ENCODE measurements around the gene CCNK.

The CCNK gene

GRCh38 chr14:99552572-99553216 lies 71.5 kb downstream of the CCNK start:
- Mint-ChIP-seq H3K36me3 (no peaks in the 10 kb centered on the region), H3K27ac (no peak overlapping the region), H3K9me3 (no peaks in the 10 kb centered on the region), H3K4me1 (peaks cover 24% of the 10 kb centered on the region), H3K4me3 (no peak overlapping the region)
- ATAC-seq (no peak), DNase-seq (ENCODE audit: low spot score in 2 of 2) (no peak)

- H3K4me1 Mint-ChIP-seq: peaks cover 24% of the 10 kb centered on the region
Measured at GRCh38 chr14:99554184-99554583, 73.0 kb downstream of the CCNK start.

GRCh38 chr14:99554757-99555531 lies 73.7 kb downstream of the CCNK start:
- Mint-ChIP-seq H3K36me3 (no peaks in the 10 kb centered on the region), H3K4me1 (peaks cover 23% of the 10 kb centered on the region), H3K27ac (peak overlapping the region; percentile 20), H3K9me3 (no peaks in the 10 kb centered on the region), H3K4me3 (no peak overlapping the region)
- no peak for DNase-seq (ENCODE audit: low spot score in 2 of 2)
- ATAC-seq: no peak

More at GRCh38 chr14:99554184-99554583, 73.0 kb downstream of the CCNK start:
- H3K36me3 Mint-ChIP-seq: no peaks in the 10 kb centered on the region
- H3K27ac Mint-ChIP-seq: no peak overlapping the region
- DNase-seq (ENCODE audit: low spot score in 2 of 2): no peak
- H3K9me3 Mint-ChIP-seq: no peaks in the 10 kb centered on the region
- no peak for ATAC-seq
- H3K4me3 Mint-ChIP-seq: no peak overlapping the region

GRCh38 chr14:99556134-99556791 lies 75.1 kb downstream of the CCNK start:
- peaks cover 9% of the 10 kb centered on the region for H3K4me1 Mint-ChIP-seq
- H3K4me3 Mint-ChIP-seq: no peak overlapping the region
- no peak for ATAC-seq
- peak overlapping the region; percentile 20 for H3K27ac Mint-ChIP-seq
- no peak for DNase-seq (ENCODE audit: low spot score in 2 of 2)
- no peaks in the 10 kb centered on the region for H3K9me3 Mint-ChIP-seq
- no peaks in the 10 kb centered on the region for H3K36me3 Mint-ChIP-seq

- Mint-ChIP-seq H3K9me3 (no peaks in the 10 kb centered on the region), H3K36me3 (no peaks in the 10 kb centered on the region), H3K27ac (peak overlapping the region; percentile 43), H3K4me3 (no peak overlapping the region), H3K4me1 (peaks cover 7% of the 10 kb centered on the region)
- ATAC-seq: no peak
- DNase-seq (ENCODE audit: low spot score in 2 of 2): no peak
Measured at GRCh38 chr14:99559286-99559990, 78.2 kb downstream of the CCNK start.

GRCh38 chr14:99560403-99560802 lies 79.2 kb downstream of the CCNK start:
- H3K9me3 Mint-ChIP-seq: no peaks in the 10 kb centered on the region
- H3K4me1 Mint-ChIP-seq: peaks cover 11% of the 10 kb centered on the region
- H3K4me3 Mint-ChIP-seq: no peak overlapping the region
- DNase-seq (ENCODE audit: low spot score in 2 of 2) (no peak), ATAC-seq (no peak)
- H3K36me3 Mint-ChIP-seq: no peaks in the 10 kb centered on the region
- no peak overlapping the region for H3K27ac Mint-ChIP-seq

GRCh38 chr14:99560922-99561683 lies 79.9 kb downstream of the CCNK start:
- H3K36me3 Mint-ChIP-seq: no peaks in the 10 kb centered on the region
- no peaks in the 10 kb centered on the region for H3K9me3 Mint-ChIP-seq
- peaks cover 17% of the 10 kb centered on the region for H3K4me1 Mint-ChIP-seq
- DNase-seq (ENCODE audit: low spot score in 2 of 2): no peak
- ATAC-seq: no peak
- H3K4me3 Mint-ChIP-seq: no peak overlapping the region
- no peak overlapping the region for H3K27ac Mint-ChIP-seq

GRCh38 chr14:99561864-99562263 lies 80.7 kb downstream of the CCNK start:
- no peak for ATAC-seq
- H3K4me3 Mint-ChIP-seq: no peak overlapping the region
- no peak overlapping the region for H3K27ac Mint-ChIP-seq
- no peak for DNase-seq (ENCODE audit: low spot score in 2 of 2)
- H3K36me3 Mint-ChIP-seq: no peaks in the 10 kb centered on the region
- peaks cover 18% of the 10 kb centered on the region for H3K4me1 Mint-ChIP-seq
- H3K9me3 Mint-ChIP-seq: no peaks in the 10 kb centered on the region

All from stimulated activated effector memory CD8-positive, alpha-beta T cell treated with anti-CD3 and anti-CD28 coated beads, Interleukin-12 subunit alpha, Interleukin-12 subunit beta, amount 100 ng/mL, for 72 hours (primary cell).